ENCODE measurements around the gene AGAP1.

Gene AGAP1

GRCh38 chr2:235707411-235708096, 213.7 kb downstream of the AGAP1 start:
- DNase-seq (ENCODE audit: low spot score in 2 of 2) (no peak), ATAC-seq (replicated peaks; ENCODE audit: extremely low read depth, poor library complexity, severe bottlenecking) (no peak)
- Mint-ChIP-seq H3K4me1 (peaks cover 26% of the 10 kb centered on the region), H3K27me3 (no peaks in the 10 kb centered on the region), H3K27ac (ENCODE audit: low read depth) (no peak overlapping the region), H3K4me3 (no peak overlapping the region), H3K9me3 (no peaks in the 10 kb centered on the region), H3K36me3 (ENCODE audit: insufficient read depth) (peaks cover 2% of the 10 kb centered on the region)

- no peak for DNase-seq (ENCODE audit: low spot score in 2 of 2)
- H3K9me3 Mint-ChIP-seq: no peaks in the 10 kb centered on the region
Measured at GRCh38 chr2:235709124-235709813, 215.4 kb downstream of the AGAP1 start.

GRCh38 chr2:235709969-235710879, 216.4 kb downstream of the AGAP1 start:
- ATAC-seq (replicated peaks; ENCODE audit: extremely low read depth, poor library complexity, severe bottlenecking) (no peak), DNase-seq (ENCODE audit: low spot score in 2 of 2) (no peak)
- H3K27ac Mint-ChIP-seq (ENCODE audit: low read depth): peak overlapping the region; percentile 46
- peaks cover 2% of the 10 kb centered on the region for H3K36me3 Mint-ChIP-seq (ENCODE audit: insufficient read depth)
- no peaks in the 10 kb centered on the region for H3K27me3 Mint-ChIP-seq
- peaks cover 25% of the 10 kb centered on the region for H3K4me1 Mint-ChIP-seq
- no peaks in the 10 kb centered on the region for H3K9me3 Mint-ChIP-seq
- H3K4me3 Mint-ChIP-seq: peak overlapping the region; percentile 53

More at GRCh38 chr2:235709124-235709813, 215.4 kb downstream of the AGAP1 start:
- Mint-ChIP-seq H3K27me3 (no peaks in the 10 kb centered on the region), H3K36me3 (ENCODE audit: insufficient read depth) (peaks cover 2% of the 10 kb centered on the region), H3K27ac (ENCODE audit: low read depth) (no peak overlapping the region), H3K4me3 (no peak overlapping the region), H3K4me1 (peaks cover 25% of the 10 kb centered on the region)
- ATAC-seq (replicated peaks; ENCODE audit: extremely low read depth, poor library complexity, severe bottlenecking): no peak

- DNase-seq (ENCODE audit: low spot score in 2 of 2) (no peak), ATAC-seq (replicated peaks; ENCODE audit: extremely low read depth, poor library complexity, severe bottlenecking) (no peak)
- no peaks in the 10 kb centered on the region for H3K9me3 Mint-ChIP-seq
- no peaks in the 10 kb centered on the region for H3K27me3 Mint-ChIP-seq
- H3K27ac Mint-ChIP-seq (ENCODE audit: low read depth): no peak overlapping the region
- H3K36me3 Mint-ChIP-seq (ENCODE audit: insufficient read depth): peaks cover 2% of the 10 kb centered on the region
- H3K4me3 Mint-ChIP-seq: peak overlapping the region; percentile 53
- peaks cover 27% of the 10 kb centered on the region for H3K4me1 Mint-ChIP-seq
Measured at GRCh38 chr2:235710933-235711332, 217.1 kb downstream of the AGAP1 start.

- ATAC-seq (replicated peaks; ENCODE audit: extremely low read depth, poor library complexity, severe bottlenecking) (no peak), DNase-seq (ENCODE audit: low spot score in 2 of 2) (no peak)
- H3K9me3 Mint-ChIP-seq: no peaks in the 10 kb centered on the region
- H3K4me3 Mint-ChIP-seq: no peak overlapping the region
- H3K27me3 Mint-ChIP-seq: no peaks in the 10 kb centered on the region
- no peak overlapping the region for H3K27ac Mint-ChIP-seq (ENCODE audit: low read depth)
- peaks cover 32% of the 10 kb centered on the region for H3K4me1 Mint-ChIP-seq
- H3K36me3 Mint-ChIP-seq (ENCODE audit: insufficient read depth): peaks cover 2% of the 10 kb centered on the region
Measured at GRCh38 chr2:235711527-235711926, 217.7 kb downstream of the AGAP1 start.

GRCh38 chr2:235712176-235712575, 218.3 kb downstream of the AGAP1 start:
- H3K27me3 Mint-ChIP-seq: no peaks in the 10 kb centered on the region
- no peaks in the 10 kb centered on the region for H3K9me3 Mint-ChIP-seq
- peaks cover 2% of the 10 kb centered on the region for H3K36me3 Mint-ChIP-seq (ENCODE audit: insufficient read depth)
- no peak overlapping the region for H3K27ac Mint-ChIP-seq (ENCODE audit: low read depth)
- peaks cover 36% of the 10 kb centered on the region for H3K4me1 Mint-ChIP-seq
- no peak for ATAC-seq (replicated peaks; ENCODE audit: extremely low read depth, poor library complexity, severe bottlenecking)
- no peak overlapping the region for H3K4me3 Mint-ChIP-seq
- no peak for DNase-seq (ENCODE audit: low spot score in 2 of 2)

- Mint-ChIP-seq H3K9me3 (no peaks in the 10 kb centered on the region), H3K27me3 (no peaks in the 10 kb centered on the region), H3K27ac (ENCODE audit: low read depth) (no peak overlapping the region), H3K4me3 (no peak overlapping the region), H3K36me3 (ENCODE audit: insufficient read depth) (peaks cover 2% of the 10 kb centered on the region), H3K4me1 (peaks cover 31% of the 10 kb centered on the region)
- DNase-seq (ENCODE audit: low spot score in 2 of 2) (no peak), ATAC-seq (replicated peaks; ENCODE audit: extremely low read depth, poor library complexity, severe bottlenecking) (no peak)
Measured at GRCh38 chr2:235713189-235713588, 219.3 kb downstream of the AGAP1 start.

- no peaks in the 10 kb centered on the region for H3K9me3 Mint-ChIP-seq
- H3K4me3 Mint-ChIP-seq: no peak overlapping the region
- DNase-seq (ENCODE audit: low spot score in 2 of 2): no peak
- H3K27me3 Mint-ChIP-seq: no peaks in the 10 kb centered on the region
- H3K4me1 Mint-ChIP-seq: peaks cover 22% of the 10 kb centered on the region
- ATAC-seq (replicated peaks; ENCODE audit: extremely low read depth, poor library complexity, severe bottlenecking): no peak
- no peak overlapping the region for H3K27ac Mint-ChIP-seq (ENCODE audit: low read depth)
- peaks cover 3% of the 10 kb centered on the region for H3K36me3 Mint-ChIP-seq (ENCODE audit: insufficient read depth)
Measured at GRCh38 chr2:235715601-235716000, 221.8 kb downstream of the AGAP1 start.

GRCh38 chr2:235716875-235717496, 223.1 kb downstream of the AGAP1 start:
- H3K27ac Mint-ChIP-seq (ENCODE audit: low read depth): no peak overlapping the region
- peaks cover 23% of the 10 kb centered on the region for H3K4me1 Mint-ChIP-seq
- no peaks in the 10 kb centered on the region for H3K27me3 Mint-ChIP-seq
- peaks cover 3% of the 10 kb centered on the region for H3K36me3 Mint-ChIP-seq (ENCODE audit: insufficient read depth)
- no peak for DNase-seq (ENCODE audit: low spot score in 2 of 2)
- no peak overlapping the region for H3K4me3 Mint-ChIP-seq
- ATAC-seq (replicated peaks; ENCODE audit: extremely low read depth, poor library complexity, severe bottlenecking): no peak
- H3K9me3 Mint-ChIP-seq: no peaks in the 10 kb centered on the region

- Mint-ChIP-seq H3K27me3 (no peaks in the 10 kb centered on the region), H3K4me1 (peaks cover 23% of the 10 kb centered on the region), H3K27ac (ENCODE audit: low read depth) (no peak overlapping the region), H3K9me3 (no peaks in the 10 kb centered on the region), H3K36me3 (ENCODE audit: insufficient read depth) (peaks cover 3% of the 10 kb centered on the region), H3K4me3 (no peak overlapping the region)
- DNase-seq (ENCODE audit: low spot score in 2 of 2): no peak
- ATAC-seq (replicated peaks; ENCODE audit: extremely low read depth, poor library complexity, severe bottlenecking): no peak
Measured at GRCh38 chr2:235719146-235719942, 225.5 kb downstream of the AGAP1 start.

GRCh38 chr2:235721625-235722024, 227.8 kb downstream of the AGAP1 start:
- Mint-ChIP-seq H3K27me3 (no peaks in the 10 kb centered on the region), H3K4me3 (no peak overlapping the region), H3K27ac (ENCODE audit: low read depth) (no peak overlapping the region), H3K36me3 (ENCODE audit: insufficient read depth) (peaks cover 3% of the 10 kb centered on the region), H3K9me3 (no peaks in the 10 kb centered on the region), H3K4me1 (peaks cover 15% of the 10 kb centered on the region)
- no peak for ATAC-seq (replicated peaks; ENCODE audit: extremely low read depth, poor library complexity, severe bottlenecking)
- no peak for DNase-seq (ENCODE audit: low spot score in 2 of 2)

GRCh38 chr2:235722869-235723268, 229.0 kb downstream of the AGAP1 start:
- Mint-ChIP-seq H3K27ac (ENCODE audit: low read depth) (no peak overlapping the region), H3K4me3 (no peak overlapping the region), H3K36me3 (ENCODE audit: insufficient read depth) (peaks cover 3% of the 10 kb centered on the region)

More at GRCh38 chr2:235722869-235723268, 229.0 kb downstream of the AGAP1 start:
- no peaks in the 10 kb centered on the region for H3K27me3 Mint-ChIP-seq
- no peaks in the 10 kb centered on the region for H3K9me3 Mint-ChIP-seq
- no peak for ATAC-seq (replicated peaks; ENCODE audit: extremely low read depth, poor library complexity, severe bottlenecking)
- peaks cover 11% of the 10 kb centered on the region for H3K4me1 Mint-ChIP-seq
- DNase-seq (ENCODE audit: low spot score in 2 of 2): no peak
